K562 (cell line): ENCODE results near the gene ABHD5. TPM values are rescaled to one million over a fixed set of nuclear protein-coding genes. Genes with fewer than 3 reads are reported as not detected.

ENCODE experiments used
- CBX3 ChIP-seq, 2 experiments: IDR thresholded peaks; 1 replicate in 1 of 2; 2 replicates in 1 of 2; pipeline ENCODE4 v1.6.1; 2012; ENCODE audit warnings: inconsistent platforms in 2 of 2, low read length in 2 of 2, borderline replicate concordance in 1 of 2, control low read depth in 1 of 2
- ETV1 ChIP-seq: fragments of 450-650 bp; conservative IDR thresholded peaks from 2 replicates; pipeline ENCODE4 v1.6.1; 2016; ENCODE audit warnings: missing genetic modification characterization, control low read depth, low read depth, missing compliant biosample characterization
- FOXK1 ChIP-seq: sonication (generic); formaldehyde crosslinking; IDR thresholded peaks from 2 replicates; pipeline ENCODE4 v1.8.0; 2022; ENCODE audit warnings: missing genetic modification reagents, mild to moderate bottlenecking, borderline replicate concordance
- LEF1 ChIP-seq: fragments of 450-650 bp; IDR thresholded peaks from 2 replicates; pipeline ENCODE4 v1.6.1; 2016; ENCODE audit warnings: mild to moderate bottlenecking
- TRIM28 ChIP-seq: fragments of 450-650 bp; IDR thresholded peaks from 2 replicates; pipeline ENCODE4 v1.6.1; 2017
- YY1 ChIP-seq, 3 experiments: IDR thresholded peaks; 2 replicates each; pipeline ENCODE4 v1.6.1; 2011; ENCODE audit warnings: low read length in 2 of 3, mild to moderate bottlenecking in 2 of 3, moderate library complexity in 2 of 3, borderline replicate concordance in 1 of 3, control low read depth in 1 of 3, low read depth in 1 of 3; ENCODE audit not compliant: insufficient read depth in 3 of 3, insufficient replicate concordance in 2 of 3, control insufficient read depth in 1 of 3, insufficient read length in 1 of 3; ENCODE audit errors: extremely low read depth in 1 of 3
- ZNF830 ChIP-seq: fragments of 250-450 bp; sonication (Bioruptor Pico); IDR thresholded peaks from 2 replicates; pipeline ENCODE4 v1.5.0; 2021; ENCODE audit warnings: mild to moderate bottlenecking
- polyA plus RNA-seq, 8 experiments: library from polyadenylated mRNA; depleted of rRNA in 4 of 8; stranded (reverse) in 5 of 8; unstranded in 3 of 8; fragments of >200 nt; fragmentation: Nextera tagmentation in 2 of 8; fragmentation: Illumina TruSeq in 1 of 8; extraction: Ambion mirVana in 2 of 8; extraction: Trizol in 1 of 8; gene quantifications; 2 replicates each; pipeline versions ENCODE4 v1.2.1 to v1.2.3, GENCODE V29; 2011 to 2014; ENCODE audit warnings: inconsistent platforms in 1 of 8, missing spikeins in 1 of 8
- total RNA-seq, 7 experiments: library from RNA; depleted of rRNA in 6 of 7; stranded (reverse); fragments of >200 nt in 6 of 7; fragmentation: Illumina TruSeq in 2 of 7; extraction: Trizol in 2 of 7; gene quantifications; 2 replicates each; pipeline versions ENCODE4 v1.2.1 to v1.2.3, GENCODE V29; 2011 to 2021; ENCODE audit warnings: low replicate concordance in 1 of 7
- TF ChIP-seq, protein P1 (sequence below), 2 experiments: fragments of 450-650 bp; formaldehyde crosslinking in 1 of 2; IDR thresholded peaks; 2 replicates each; pipeline versions ENCODE4 v1.4.0 to v1.6.1; 2014 to 2020; ENCODE audit warnings: mild to moderate bottlenecking in 2 of 2, borderline replicate concordance in 1 of 2, low read depth in 1 of 2
- TF ChIP-seq, protein P2 (sequence below): fragments of 450-650 bp; formaldehyde crosslinking; IDR thresholded peaks from 2 replicates; pipeline ENCODE4 v1.4.0; 2022; ENCODE audit warnings: mild to moderate bottlenecking, moderate library complexity
- TF ChIP-seq, protein P3 (sequence below), 3 experiments: IDR thresholded peaks in 2 of 3; conservative IDR thresholded peaks in 1 of 3; 2 replicates each; pipeline ENCODE4 v1.5.1; 2011 to 2012; ENCODE audit warnings: low read length in 3 of 3, mild to moderate bottlenecking in 3 of 3, control low read depth in 2 of 3, improper control_type of control experiment in 1 of 3, inconsistent platforms in 1 of 3, low read depth in 1 of 3, mixed read lengths in 1 of 3, moderate library complexity in 1 of 3; ENCODE audit not compliant: insufficient read depth in 2 of 3
- TF ChIP-seq, protein P4 (sequence below): IDR thresholded peaks from 2 replicates; pipeline ENCODE4 v1.6.1; 2011; ENCODE audit warnings: borderline replicate concordance, low read depth, mild to moderate bottlenecking, moderate library complexity, low read length; ENCODE audit not compliant: insufficient read depth, poor library complexity, severe bottlenecking

ABHD5 gene
- total and polyA plus RNA-seq, 9 of the 15 experiments (the other 6 are each of a cell fraction or from before 2014, with no cell fraction given) = 27.8 to 61.7 (median 39.9) TPM

- TF ChIP-seq, protein P1, sequence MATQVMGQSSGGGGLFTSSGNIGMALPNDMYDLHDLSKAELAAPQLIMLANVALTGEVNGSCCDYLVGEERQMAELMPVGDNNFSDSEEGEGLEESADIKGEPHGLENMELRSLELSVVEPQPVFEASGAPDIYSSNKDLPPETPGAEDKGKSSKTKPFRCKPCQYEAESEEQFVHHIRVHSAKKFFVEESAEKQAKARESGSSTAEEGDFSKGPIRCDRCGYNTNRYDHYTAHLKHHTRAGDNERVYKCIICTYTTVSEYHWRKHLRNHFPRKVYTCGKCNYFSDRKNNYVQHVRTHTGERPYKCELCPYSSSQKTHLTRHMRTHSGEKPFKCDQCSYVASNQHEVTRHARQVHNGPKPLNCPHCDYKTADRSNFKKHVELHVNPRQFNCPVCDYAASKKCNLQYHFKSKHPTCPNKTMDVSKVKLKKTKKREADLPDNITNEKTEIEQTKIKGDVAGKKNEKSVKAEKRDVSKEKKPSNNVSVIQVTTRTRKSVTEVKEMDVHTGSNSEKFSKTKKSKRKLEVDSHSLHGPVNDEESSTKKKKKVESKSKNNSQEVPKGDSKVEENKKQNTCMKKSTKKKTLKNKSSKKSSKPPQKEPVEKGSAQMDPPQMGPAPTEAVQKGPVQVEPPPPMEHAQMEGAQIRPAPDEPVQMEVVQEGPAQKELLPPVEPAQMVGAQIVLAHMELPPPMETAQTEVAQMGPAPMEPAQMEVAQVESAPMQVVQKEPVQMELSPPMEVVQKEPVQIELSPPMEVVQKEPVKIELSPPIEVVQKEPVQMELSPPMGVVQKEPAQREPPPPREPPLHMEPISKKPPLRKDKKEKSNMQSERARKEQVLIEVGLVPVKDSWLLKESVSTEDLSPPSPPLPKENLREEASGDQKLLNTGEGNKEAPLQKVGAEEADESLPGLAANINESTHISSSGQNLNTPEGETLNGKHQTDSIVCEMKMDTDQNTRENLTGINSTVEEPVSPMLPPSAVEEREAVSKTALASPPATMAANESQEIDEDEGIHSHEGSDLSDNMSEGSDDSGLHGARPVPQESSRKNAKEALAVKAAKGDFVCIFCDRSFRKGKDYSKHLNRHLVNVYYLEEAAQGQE (IDR thresholded peaks at IDR 0.05; ENCODE audit: borderline replicate concordance) = peak; percentile 87
- TF ChIP-seq, protein P1 (CRISPR knock-in tag; IDR thresholded peaks at IDR 0.05; ENCODE audit: low read depth) = no peak
- 0 out of 2 replicates have a peak, but pooled peaks have one; percentile 2 for TF ChIP-seq TRIM28
- TF ChIP-seq LEF1 = no peak
- TF ChIP-seq ZNF830 (CRISPR knock-in tag) = no peak
- TF ChIP-seq, protein P2, sequence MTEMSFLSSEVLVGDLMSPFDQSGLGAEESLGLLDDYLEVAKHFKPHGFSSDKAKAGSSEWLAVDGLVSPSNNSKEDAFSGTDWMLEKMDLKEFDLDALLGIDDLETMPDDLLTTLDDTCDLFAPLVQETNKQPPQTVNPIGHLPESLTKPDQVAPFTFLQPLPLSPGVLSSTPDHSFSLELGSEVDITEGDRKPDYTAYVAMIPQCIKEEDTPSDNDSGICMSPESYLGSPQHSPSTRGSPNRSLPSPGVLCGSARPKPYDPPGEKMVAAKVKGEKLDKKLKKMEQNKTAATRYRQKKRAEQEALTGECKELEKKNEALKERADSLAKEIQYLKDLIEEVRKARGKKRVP = peak; percentile 6; the same call in 1 of the 2 replicates
- TF ChIP-seq CBX3 (IDR thresholded peaks at IDR 0.05; ENCODE audit: borderline replicate concordance in 1 of 2, low read length in 2 of 2) = peak in 1 of 2 experiments; percentile 75; a peak in 2 of 3 replicates
- TF ChIP-seq YY1 (IDR thresholded peaks at IDR 0.05; ENCODE audit: borderline replicate concordance in 1 of 3, control insufficient read depth in 1 of 3, extremely low read depth in 1 of 3, insufficient read depth in 3 of 3, insufficient read length in 1 of 3, insufficient replicate concordance in 2 of 3, low read depth in 1 of 3, low read length in 2 of 3) = peak in 1 of 3 experiments; percentile 46
- 0 out of 2 replicates have a peak, but pooled peaks have one; percentile 13 for TF ChIP-seq FOXK1 (CRISPR knock-in tag)
- peak; percentile 68 for TF ChIP-seq ETV1 (tag)
- TF ChIP-seq, protein P3, sequence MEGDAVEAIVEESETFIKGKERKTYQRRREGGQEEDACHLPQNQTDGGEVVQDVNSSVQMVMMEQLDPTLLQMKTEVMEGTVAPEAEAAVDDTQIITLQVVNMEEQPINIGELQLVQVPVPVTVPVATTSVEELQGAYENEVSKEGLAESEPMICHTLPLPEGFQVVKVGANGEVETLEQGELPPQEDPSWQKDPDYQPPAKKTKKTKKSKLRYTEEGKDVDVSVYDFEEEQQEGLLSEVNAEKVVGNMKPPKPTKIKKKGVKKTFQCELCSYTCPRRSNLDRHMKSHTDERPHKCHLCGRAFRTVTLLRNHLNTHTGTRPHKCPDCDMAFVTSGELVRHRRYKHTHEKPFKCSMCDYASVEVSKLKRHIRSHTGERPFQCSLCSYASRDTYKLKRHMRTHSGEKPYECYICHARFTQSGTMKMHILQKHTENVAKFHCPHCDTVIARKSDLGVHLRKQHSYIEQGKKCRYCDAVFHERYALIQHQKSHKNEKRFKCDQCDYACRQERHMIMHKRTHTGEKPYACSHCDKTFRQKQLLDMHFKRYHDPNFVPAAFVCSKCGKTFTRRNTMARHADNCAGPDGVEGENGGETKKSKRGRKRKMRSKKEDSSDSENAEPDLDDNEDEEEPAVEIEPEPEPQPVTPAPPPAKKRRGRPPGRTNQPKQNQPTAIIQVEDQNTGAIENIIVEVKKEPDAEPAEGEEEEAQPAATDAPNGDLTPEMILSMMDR (IDR thresholded peaks at IDR 0.05 in 2 of 3, conservative IDR thresholded peaks at IDR 0.05 in 1 of 3; ENCODE audit: insufficient read depth in 2 of 3, low read depth in 1 of 3, low read length in 3 of 3) = peak; percentile 96 to 100 (median 99)
- TF ChIP-seq, protein P4, sequence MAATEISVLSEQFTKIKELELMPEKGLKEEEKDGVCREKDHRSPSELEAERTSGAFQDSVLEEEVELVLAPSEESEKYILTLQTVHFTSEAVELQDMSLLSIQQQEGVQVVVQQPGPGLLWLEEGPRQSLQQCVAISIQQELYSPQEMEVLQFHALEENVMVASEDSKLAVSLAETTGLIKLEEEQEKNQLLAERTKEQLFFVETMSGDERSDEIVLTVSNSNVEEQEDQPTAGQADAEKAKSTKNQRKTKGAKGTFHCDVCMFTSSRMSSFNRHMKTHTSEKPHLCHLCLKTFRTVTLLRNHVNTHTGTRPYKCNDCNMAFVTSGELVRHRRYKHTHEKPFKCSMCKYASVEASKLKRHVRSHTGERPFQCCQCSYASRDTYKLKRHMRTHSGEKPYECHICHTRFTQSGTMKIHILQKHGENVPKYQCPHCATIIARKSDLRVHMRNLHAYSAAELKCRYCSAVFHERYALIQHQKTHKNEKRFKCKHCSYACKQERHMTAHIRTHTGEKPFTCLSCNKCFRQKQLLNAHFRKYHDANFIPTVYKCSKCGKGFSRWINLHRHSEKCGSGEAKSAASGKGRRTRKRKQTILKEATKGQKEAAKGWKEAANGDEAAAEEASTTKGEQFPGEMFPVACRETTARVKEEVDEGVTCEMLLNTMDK = peak; percentile 57
Measured at GRCh38 chr3:43769097-43769884, 78.6 kb downstream of the ABHD5 start (continued).
